H1 (cell line): ENCODE results near the gene SCARB1. TPM values are rescaled to one million over a fixed set of nuclear protein-coding genes. Genes with fewer than 3 reads are reported as not detected.

Experiments
- CTCF ChIA-PET: fragments of 300-600 bp; sonication (Branson Sonifier 250); formaldehyde crosslinking; loops from one replicate; lab custom pipeline; 2021; ENCODE audit not compliant: partially characterized antibody; lab: Charles Lee
- POLR2A ChIA-PET: fragments of 300-600 bp; sonication (Branson Sonifier 250); formaldehyde crosslinking; loops from one replicate; lab custom pipeline; 2021; ENCODE audit warnings: inconsistent platforms; ENCODE audit not compliant: partially characterized antibody; lab: Charles Lee
- DNase-seq, 2 experiments: peaks; one replicate each; pipeline versions ENCODE4 v3.0.0 to v3.0.0-alpha.2; 2010 to 2022; ENCODE audit warnings: low spot score in 2 of 2, low read depth in 1 of 2, mixed read lengths in 1 of 2
- FAIRE-seq: peaks from 2 replicates; lab custom pipeline; 2011; peaks lifted over from hg19 to GRCh38; lab: Jason Lieb, UNC
- H2AFZ ChIP-seq: 2 replicates; pipeline ENCODE4 v1.8.1; 2012; ENCODE audit warnings: low read length, inconsistent platforms
- H2AK5ac ChIP-seq: 2 replicates; pipeline ENCODE4 v1.6.1; 2013; ENCODE audit warnings: low read depth, low read length
- H2BK120ac ChIP-seq: replicated peaks from 2 replicates; pipeline ENCODE3; 2013; ENCODE audit warnings: low read depth, low read length, inconsistent platforms
- H2BK12ac ChIP-seq: 2 replicates; pipeline ENCODE4 v1.6.1; 2013; ENCODE audit warnings: low read depth, low read length
- H2BK15ac ChIP-seq: 2 replicates; pipeline ENCODE4 v1.6.1; 2013; ENCODE audit warnings: low read length
- H2BK20ac ChIP-seq: 2 replicates; pipeline ENCODE4 v1.6.1; 2013; ENCODE audit warnings: low read length
- H2BK5ac ChIP-seq: 2 replicates; pipeline ENCODE4 v1.6.1; 2013; ENCODE audit warnings: low read depth, low read length
- H3K14ac ChIP-seq: 2 replicates; pipeline ENCODE4 v1.6.1; 2013; ENCODE audit warnings: inconsistent platforms; ENCODE audit not compliant: insufficient read length
- H3K18ac ChIP-seq: 2 replicates; pipeline ENCODE4 v1.6.1; 2013; ENCODE audit warnings: low read length; ENCODE audit errors: extremely low read depth
- H3K23ac ChIP-seq: 2 replicates; pipeline ENCODE4 v1.6.1; 2013; ENCODE audit warnings: inconsistent platforms; ENCODE audit not compliant: insufficient read length
- H3K23me2 ChIP-seq: 2 replicates; pipeline ENCODE4 v1.6.1; 2013; ENCODE audit warnings: low read depth, low read length
- H3K27ac ChIP-seq: 2 replicates; pipeline ENCODE4 v1.6.1; 2011; ENCODE audit warnings: low read depth, low read length, inconsistent platforms
- H3K27me3 ChIP-seq, 4 experiments: replicated peaks in 1 of 4; 1 replicate in 1 of 4; 2 replicates in 3 of 4; pipeline versions ENCODE4 v1.6.1 to v1.8.1; 2011 to 2013; ENCODE audit warnings: low read length in 3 of 4, mild to moderate bottlenecking in 3 of 4, inconsistent platforms in 2 of 4, mixed read lengths in 2 of 4, moderate library complexity in 1 of 4; ENCODE audit not compliant: control insufficient read depth in 3 of 4, insufficient read depth in 3 of 4; ENCODE audit errors: extremely low read depth in 1 of 4
- H3K36me3 ChIP-seq, 4 experiments: 2 replicates each; pipeline versions ENCODE4 v1.6.1 to v1.8.1; 2011 to 2013; ENCODE audit warnings: mild to moderate bottlenecking in 4 of 4, low read length in 3 of 4, moderate library complexity in 2 of 4, control low read depth in 1 of 4, inconsistent platforms in 1 of 4; ENCODE audit not compliant: insufficient read depth in 4 of 4, control insufficient read depth in 2 of 4
- H3K4ac ChIP-seq: replicated peaks from 2 replicates; pipeline ENCODE3; 2013; ENCODE audit warnings: low read length, low read depth, mixed read lengths, inconsistent platforms; ENCODE audit not compliant: insufficient read length
- H3K4me1 ChIP-seq, 4 experiments: replicated peaks in 1 of 4; 1 replicate in 1 of 4; 2 replicates in 3 of 4; pipeline versions ENCODE4 v1.6.1 to v1.8.1; 2011 to 2013; ENCODE audit warnings: low read length in 3 of 4, inconsistent platforms in 2 of 4, mixed read lengths in 1 of 4; ENCODE audit not compliant: insufficient read depth in 4 of 4, control insufficient read depth in 3 of 4
- H3K4me2 ChIP-seq, 2 experiments: 2 replicates each; pipeline versions ENCODE4 v1.6.1 to v1.8.1; 2011 to 2013; ENCODE audit warnings: low read depth in 2 of 2, low read length in 2 of 2, control low read depth in 1 of 2, inconsistent platforms in 1 of 2, mild to moderate bottlenecking in 1 of 2; ENCODE audit not compliant: insufficient read depth in 1 of 2
- H3K4me3 ChIP-seq, 4 experiments: fragments of 200-600, 300-600 bp in 1 of 4; sonication (generic), shearing (Covaris generic), sonication (Bioruptor Twin) in 1 of 4; 2 replicates each; pipeline versions ENCODE4 v1.5.1 to v1.8.1; 2011 to 2016; ENCODE audit warnings: low read length in 4 of 4, low read depth in 3 of 4, control low read depth in 2 of 4, inconsistent platforms in 2 of 4, mild to moderate bottlenecking in 2 of 4, mixed read lengths in 1 of 4, moderate library complexity in 1 of 4; ENCODE audit not compliant: insufficient read depth in 2 of 4; ENCODE audit errors: extremely low read depth in 1 of 4
- H3K56ac ChIP-seq: replicated peaks from 2 replicates; pipeline ENCODE3; 2013; ENCODE audit warnings: low read depth, mild to moderate bottlenecking, mixed read lengths, low read length, inconsistent platforms; ENCODE audit not compliant: insufficient read length
- H3K79me1 ChIP-seq: 2 replicates; pipeline ENCODE4 v1.6.1; 2013; ENCODE audit warnings: low read depth, low read length, control low read depth
- H3K79me2 ChIP-seq, 2 experiments: 2 replicates each; pipeline versions ENCODE4 v1.6.1 to v1.8.1; 2012 to 2013; ENCODE audit warnings: low read length in 2 of 2, mild to moderate bottlenecking in 2 of 2, inconsistent platforms in 1 of 2; ENCODE audit not compliant: insufficient read depth in 2 of 2, control insufficient read depth in 1 of 2
- H3K9ac ChIP-seq, 4 experiments: replicated peaks in 1 of 4; 1 replicate in 1 of 4; 2 replicates in 3 of 4; pipeline versions ENCODE4 v1.6.1 to v1.8.1; 2011 to 2013; ENCODE audit warnings: low read depth in 3 of 4, low read length in 3 of 4, control low read depth in 2 of 4, mild to moderate bottlenecking in 2 of 4, moderate library complexity in 2 of 4, inconsistent platforms in 1 of 4; ENCODE audit errors: extremely low read depth in 1 of 4
- H3K9me3 ChIP-seq, 2 experiments: 2 replicates each; pipeline versions ENCODE4 v1.6.1 to v1.8.1; 2012 to 2013; ENCODE audit warnings: mild to moderate bottlenecking in 2 of 2, moderate library complexity in 2 of 2, control low read depth in 1 of 2, inconsistent platforms in 1 of 2, low read depth in 1 of 2, low read length in 1 of 2, mixed read lengths in 1 of 2; ENCODE audit not compliant: insufficient read depth in 2 of 2
- H4K20me1 ChIP-seq, 2 experiments: replicated peaks in 1 of 2; 2 replicates each; pipeline versions ENCODE3 to v1.8.1; 2011 to 2013; ENCODE audit warnings: inconsistent platforms in 2 of 2, low read length in 2 of 2, mild to moderate bottlenecking in 1 of 2; ENCODE audit not compliant: insufficient read depth in 2 of 2, control insufficient read depth in 1 of 2
- H4K5ac ChIP-seq: 2 replicates; pipeline ENCODE4 v1.6.1; 2013; ENCODE audit warnings: low read length, low read depth, mixed read lengths, inconsistent platforms; ENCODE audit not compliant: insufficient read length
- H4K8ac ChIP-seq: 2 replicates; pipeline ENCODE4 v1.8.0; 2013; ENCODE audit warnings: mild to moderate bottlenecking, moderate library complexity, low read length, inconsistent platforms; ENCODE audit not compliant: insufficient read depth; ENCODE audit errors: extremely low read depth
- H4K91ac ChIP-seq: replicated peaks from 2 replicates; pipeline ENCODE3; 2013; ENCODE audit warnings: low read length, mixed read lengths, inconsistent platforms; ENCODE audit not compliant: insufficient read length
- ASH2L ChIP-seq: fragments of 200-600, 300-600 bp; sonication (generic); IDR thresholded peaks from one replicate; pipeline ENCODE4 v1.7.1; 2017; ENCODE audit warnings: low read length
- BCL11A ChIP-seq, 2 experiments: IDR thresholded peaks; one replicate each; pipeline ENCODE4 v1.6.1; 2011; ENCODE audit warnings: low read depth in 2 of 2, low read length in 2 of 2, mild to moderate bottlenecking in 2 of 2
- CBX5 ChIP-seq: fragments of 300-800, 300-1000 bp; sonication (generic); IDR thresholded peaks from 2 replicates; pipeline ENCODE4 v1.7.1; 2016; ENCODE audit warnings: antibody characterized with exemption, low read length, low read depth
- EP300 ChIP-seq, 2 experiments: IDR thresholded peaks; 1 replicate in 1 of 2; 2 replicates in 1 of 2; pipeline ENCODE4 v1.6.1; 2011 to 2012; ENCODE audit warnings: low read depth in 2 of 2, low read length in 2 of 2, mild to moderate bottlenecking in 2 of 2, borderline replicate concordance in 1 of 2, inconsistent platforms in 1 of 2, moderate library complexity in 1 of 2
- HDAC6 ChIP-seq: IDR thresholded peaks from one replicate; pipeline ENCODE4 v1.7.1; 2012; ENCODE audit warnings: low read depth, mild to moderate bottlenecking, inconsistent platforms, low read length, moderate library complexity
- KDM4A ChIP-seq: IDR thresholded peaks from one replicate; pipeline ENCODE4 v1.7.1; 2012; ENCODE audit warnings: low read depth, mild to moderate bottlenecking, moderate library complexity, low read length, inconsistent platforms; ENCODE audit not compliant: severe bottlenecking
- MAFK ChIP-seq: IDR thresholded peaks from 2 replicates; pipeline ENCODE4 v1.6.1; 2012; ENCODE audit warnings: low read depth, mild to moderate bottlenecking, improper control_type of control experiment, low read length
- NRF1 ChIP-seq: IDR thresholded peaks from 2 replicates; pipeline ENCODE4 v1.6.1; 2011; ENCODE audit warnings: mild to moderate bottlenecking, low read depth, low read length, improper control_type of control experiment
- RXRA ChIP-seq: IDR thresholded peaks from 2 replicates; pipeline ENCODE4 v1.6.1; 2011; ENCODE audit warnings: low read depth, mild to moderate bottlenecking, low read length, moderate library complexity; ENCODE audit not compliant: insufficient read depth
- SP1 ChIP-seq: IDR thresholded peaks from 2 replicates; pipeline ENCODE4 v1.6.1; 2011; ENCODE audit warnings: low read depth, low read length
- USF2 ChIP-seq: IDR thresholded peaks from 2 replicates; pipeline ENCODE4 v1.6.1; 2011; ENCODE audit warnings: low read length, improper control_type of control experiment
- WGBS, 2 experiments: shearing (Covaris generic) in 1 of 2; methylation state at CpG; one replicate each; pipeline versions ENCODE4 v1.1.6 to v1.1.7; 2013 to 2015; ENCODE audit warnings: low lambda C conversion rate in 2 of 2, mixed read lengths in 2 of 2, inconsistent platforms in 1 of 2, low coverage in 1 of 2, missing lambda C conversion rate in 1 of 2; ENCODE audit not compliant: insufficient replicate concordance in 2 of 2, insufficient coverage in 1 of 2, insufficient read length in 1 of 2; ENCODE audit errors: extremely low coverage in 1 of 2, missing lambda C conversion rate in 1 of 2; 5-methylcytosine and 5-hydroxymethylcytosine counted together
- polyA plus RNA-seq, 7 experiments: library from polyadenylated mRNA; depleted of rRNA in 3 of 7; stranded (reverse) in 5 of 7; unstranded in 2 of 7; fragments of >200 nt in 5 of 7; fragments of 200-250 nt in 2 of 7; gene quantifications; 1 replicate in 5 of 7; 2 replicates in 1 of 7; 4 replicates in 1 of 7; pipeline versions ENCODE4 v1.2.1 to v1.2.3, GENCODE V29; 2011 to 2013; ENCODE audit warnings: missing spikeins in 2 of 7, mixed read lengths in 2 of 7
- total RNA-seq: library from RNA; stranded (reverse); fragmentation: NEBNext Ultra II Directional; extraction: Animal tissue kit (Norgen Biotek cat#: 25700); gene quantifications from 2 replicates; pipeline ENCODE4 v1.2.1, GENCODE V29; 2021

The SCARB1 gene
- total and polyA plus RNA-seq, 2 of the 8 experiments (the other 6 are each of a cell fraction or from before 2014, with no cell fraction given) = 45.3 to 57.1 TPM

- H2BK120ac ChIP-seq = no peak overlapping the region
- DNase-seq (no peak), FAIRE-seq (no peak)
- H2BK20ac ChIP-seq = no peak overlapping the region
- H3K23me2 ChIP-seq = no peaks in the 10 kb centered on the region; the same call in 1 of the 2 replicates
- no peak overlapping the region for H2AK5ac ChIP-seq
- WGBS, 2 experiments = 92% methylated on average over 25 of the region's 25 CpGs; no CpG with 5 or more reads in 1 of the 2 experiments
- H3K9ac ChIP-seq = no peak overlapping the region
- no peaks in the 10 kb centered on the region; a peak in 1 of 7 replicates for H3K4me1 ChIP-seq
- H4K8ac ChIP-seq = peak overlapping the region; percentile 62; the same call in 1 of the 2 replicates
- H3K4me3 ChIP-seq = no peak overlapping the region
- peak overlapping the region; percentile 30; the same call in 1 of the 2 replicates for H2BK5ac ChIP-seq
- no peak overlapping the region for H3K23ac ChIP-seq
- H3K4me2 ChIP-seq = no peak overlapping the region
- no peak overlapping the region for H4K5ac ChIP-seq
- no peaks in the 10 kb centered on the region for H3K79me2 ChIP-seq
- H3K18ac ChIP-seq = no peak overlapping the region
- POLR2A ChIA-PET = interaction anchor here (0.9 kb wide), 1 partner anchor 112 kb away, joined by 4 read pairs; no protein-coding TSS in a partner anchor
- peaks cover 2% of the 10 kb centered on the region; the same call in 1 of the 2 replicates for H3K79me1 ChIP-seq
- H4K91ac ChIP-seq = no peak overlapping the region
- H4K20me1 ChIP-seq = peaks cover 0 to 6% of the 10 kb centered on the region in 2 experiments
- no peaks in the 10 kb centered on the region for H3K27me3 ChIP-seq
- H3K27ac ChIP-seq = no peak overlapping the region
- no peak overlapping the region for H3K56ac ChIP-seq
- H2BK15ac ChIP-seq = no peak overlapping the region
- H3K36me3 ChIP-seq = no peaks in the 10 kb centered on the region; a peak in 3 of 8 replicates
- no peak overlapping the region for H3K4ac ChIP-seq
- H2AFZ ChIP-seq = no peak overlapping the region
- CTCF ChIA-PET = interaction anchor here (1.0 to 1.2 kb wide), 3 partner anchors 19 to 34 kb away, joined by 3 to 4 read pairs (median 3); no protein-coding TSS in a partner anchor
- H2BK12ac ChIP-seq = no peak overlapping the region
- H3K14ac ChIP-seq = no peak overlapping the region
- H3K9me3 ChIP-seq = no peaks in the 10 kb centered on the region
- TF ChIP-seq EP300 (IDR thresholded peaks at IDR 0.05; ENCODE audit: borderline replicate concordance in 1 of 2, low read depth in 2 of 2, low read length in 2 of 2) (no peak), CBX5 (no peak), KDM4A (no peak), ASH2L (no peak), MAFK (no peak), SP1 (no peak), RXRA (no peak), USF2 (no peak), NRF1 (no peak), BCL11A (IDR thresholded peaks at IDR 0.05; ENCODE audit: low read depth in 2 of 2, low read length in 2 of 2) (no peak), HDAC6 (no peak)
Measured at GRCh38 chr12:124805876-124806668, 57.6 kb downstream of the SCARB1 start.
